SKM-1 (cell line): ENCODE measurements around the gene TTYH2.

Experiments used
- DNase-seq: peaks from one replicate; lab custom pipeline; 2025; ENCODE audit not compliant: unreplicated experiment; lab: John Stamatoyannopoulos, UW

TTYH2 gene

DNA sequence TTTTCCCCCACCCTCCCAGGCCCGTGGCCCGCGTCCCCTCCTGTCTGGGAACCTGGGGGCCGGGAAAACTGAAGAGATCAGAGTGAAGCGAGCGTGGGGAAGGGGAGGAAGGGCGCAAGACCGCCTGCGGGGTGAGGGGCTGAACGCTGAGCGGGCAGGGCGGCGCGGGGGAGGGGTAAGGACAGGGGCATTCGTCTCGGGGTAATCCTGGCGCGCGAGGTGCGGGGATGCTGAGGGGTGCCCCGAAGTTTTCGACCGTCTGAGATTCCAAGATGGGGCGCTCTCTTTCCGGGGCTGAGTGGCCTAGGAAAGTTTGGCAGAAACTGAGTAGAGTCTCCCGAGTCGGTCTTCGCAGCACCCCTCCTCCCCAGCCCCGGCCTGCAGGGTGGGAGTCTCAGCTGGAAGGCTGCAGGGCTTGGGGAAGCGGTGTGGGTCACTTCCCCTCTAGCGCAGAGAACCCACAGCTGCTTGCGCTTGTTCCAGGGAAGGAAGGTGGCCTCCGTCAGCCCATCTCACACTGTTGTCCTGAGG lies 555 bp downstream of the TTYH2 start:
- DNase-seq = no peak

GRCh38 chr17:74214484-74215341 lies 1.3 kb downstream of the TTYH2 start:
- DNase-seq = no peak

- DNase-seq = no peak
Observed at GRCh38 chr17:74215342-74215727, 2.0 kb downstream of the TTYH2 start.

- no peak for DNase-seq
Observed at GRCh38 chr17:74216505-74216904, 3.1 kb downstream of the TTYH2 start.

DNA sequence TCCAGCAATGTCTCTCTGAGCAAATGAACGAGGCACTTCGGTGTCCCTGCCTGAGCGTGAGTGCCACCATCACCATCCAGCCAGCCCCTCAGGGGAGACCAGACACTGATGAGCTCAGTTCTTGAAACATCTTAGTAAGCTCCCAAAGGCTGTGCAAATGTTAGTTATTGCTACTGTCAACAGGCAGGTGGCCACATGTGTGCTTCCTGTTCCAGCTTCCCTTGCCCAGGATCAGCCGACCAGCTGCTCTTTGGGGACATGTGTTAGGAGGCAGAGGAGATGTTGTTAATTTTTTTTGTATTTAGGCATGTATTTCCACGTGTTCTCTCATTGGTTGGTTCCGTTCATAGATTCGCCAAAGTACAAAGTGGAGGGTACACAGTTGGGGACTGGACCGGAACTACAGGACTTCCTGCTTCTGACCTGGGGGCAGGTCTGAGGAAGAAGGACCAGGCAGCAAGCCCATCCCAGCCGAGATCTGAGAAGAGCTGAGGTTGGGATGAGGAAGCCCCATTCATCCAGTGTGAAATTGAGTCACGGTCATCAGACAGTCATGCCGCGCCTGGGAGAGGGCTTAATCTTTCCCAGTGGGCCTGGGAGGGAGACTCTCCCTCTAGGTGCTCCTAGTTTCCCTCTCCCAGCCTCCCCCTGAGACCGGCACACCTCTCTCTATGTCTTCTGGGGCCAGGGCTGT lies 3.8 kb downstream of the TTYH2 start:
- no peak for DNase-seq

DNA sequence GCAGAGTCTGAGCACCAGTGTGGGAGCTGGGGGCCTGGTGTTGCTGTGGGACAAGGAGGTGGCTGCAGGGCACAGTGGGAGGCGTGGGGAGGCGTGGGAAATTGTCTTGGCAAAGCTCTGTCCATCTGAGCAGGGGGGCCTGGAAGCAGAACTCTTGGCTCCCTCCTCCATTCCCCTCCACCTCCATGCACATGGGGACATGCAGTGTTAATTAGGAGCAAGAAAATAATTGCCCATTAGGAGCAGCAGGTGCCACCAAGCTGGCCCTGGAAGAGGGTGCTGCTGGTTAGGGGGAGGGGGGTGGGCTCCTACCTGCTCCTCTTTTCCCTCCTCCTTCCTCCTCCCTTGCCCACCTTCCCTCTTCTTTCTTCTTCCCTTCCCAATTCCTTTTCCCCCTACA lies 4.5 kb downstream of the TTYH2 start:
- DNase-seq = no peak

DNA sequence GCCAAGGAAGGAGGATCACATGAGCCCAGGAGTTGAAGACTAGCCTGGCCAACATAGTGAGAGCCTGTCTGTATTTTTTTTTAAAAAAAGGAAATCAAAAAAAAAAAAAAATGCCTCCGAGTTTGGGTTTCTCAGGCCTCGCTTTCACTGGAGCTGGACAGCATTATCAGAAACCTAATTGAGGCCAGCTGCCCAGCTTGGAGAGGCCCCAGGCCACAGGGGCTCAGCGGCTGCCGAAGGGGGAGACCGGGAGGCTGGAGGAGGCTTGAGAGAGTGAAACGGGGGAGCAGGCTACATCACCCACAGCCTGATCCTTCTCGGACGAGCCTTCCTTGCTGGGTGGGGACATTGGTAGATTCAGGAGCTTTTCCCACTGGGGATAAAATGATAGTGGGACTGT lies 5.1 kb downstream of the TTYH2 start:
- DNase-seq = no peak

DNA sequence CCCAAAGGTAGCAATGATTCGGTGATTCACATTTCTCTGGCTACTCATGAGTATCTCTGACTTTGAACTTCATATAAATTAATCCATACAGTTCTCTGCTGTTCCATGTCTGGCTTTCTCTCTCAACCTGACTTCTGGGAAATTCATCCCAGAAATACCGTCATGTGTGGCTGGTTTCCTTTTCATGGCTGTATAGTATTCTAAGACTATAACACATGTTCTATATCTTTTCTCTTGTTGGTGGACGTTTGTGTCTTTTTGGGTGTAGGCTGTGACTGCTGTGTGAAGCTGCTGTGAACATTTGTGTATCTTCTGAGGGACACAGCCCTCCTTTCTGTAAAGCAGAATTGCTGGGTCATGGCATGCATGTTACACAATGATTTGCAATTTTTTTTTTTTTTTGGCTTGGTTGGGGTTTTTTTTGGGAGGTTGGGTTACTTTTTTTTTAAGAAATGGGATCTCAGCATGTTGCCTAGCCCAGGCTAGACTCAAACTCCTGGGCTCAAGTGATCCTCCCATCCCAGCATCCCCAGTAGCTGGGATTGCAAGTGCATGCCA lies 6.3 kb downstream of the TTYH2 start:
- DNase-seq = no peak

- no peak for DNase-seq
Observed at GRCh38 chr17:74220219-74220618, 6.8 kb downstream of the TTYH2 start.

DNA sequence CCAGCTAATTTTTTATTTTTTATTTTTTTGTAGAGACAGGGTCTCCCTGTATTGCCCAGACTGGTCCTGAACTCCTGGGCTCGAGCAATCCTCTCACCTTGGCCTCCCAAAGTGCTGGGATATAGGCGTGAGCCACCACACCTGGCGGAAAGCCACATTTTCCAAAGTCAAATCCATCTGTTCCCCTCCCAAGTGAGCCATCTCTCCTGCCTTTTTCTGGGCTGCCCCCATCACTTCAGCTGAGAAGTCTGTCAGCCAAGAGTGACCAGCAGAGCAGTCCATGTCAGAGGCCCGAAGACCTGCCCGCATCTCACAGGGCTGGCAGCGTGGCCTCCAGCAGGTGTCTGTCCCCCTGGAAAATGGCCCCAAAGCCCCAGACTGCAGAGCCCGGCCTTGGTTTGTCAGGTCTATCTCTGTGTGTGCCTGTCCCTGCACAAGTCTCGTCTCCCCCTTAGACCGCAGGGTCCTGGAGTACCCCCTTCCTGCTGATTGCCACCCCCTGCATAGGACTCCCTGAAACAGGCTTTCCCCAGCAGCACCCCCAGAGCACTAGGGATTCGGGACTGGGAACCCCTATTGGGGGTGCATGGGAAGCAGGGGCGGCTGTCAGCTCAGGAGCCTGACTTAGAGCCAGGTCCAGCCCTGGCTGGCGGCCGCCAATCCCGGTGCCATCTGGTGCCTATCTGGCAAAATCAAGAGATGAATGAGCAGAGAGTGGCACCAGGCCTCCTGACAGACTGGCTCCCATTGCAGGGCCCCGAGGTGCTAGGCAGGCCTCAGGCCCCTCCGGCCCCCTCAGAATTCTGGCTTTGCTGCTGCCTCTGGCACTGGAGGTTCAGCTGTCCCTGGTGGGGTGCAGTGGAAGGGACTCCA lies 7.8 kb downstream of the TTYH2 start:
- DNase-seq = no peak

GRCh38 chr17:74222399-74222798 lies 9.0 kb downstream of the TTYH2 start:
- DNase-seq = no peak

- no peak for DNase-seq
Observed at GRCh38 chr17:74223901-74224300, 10.5 kb downstream of the TTYH2 start.

- no peak for DNase-seq
Observed at GRCh38 chr17:74224959-74225725, 11.8 kb downstream of the TTYH2 start.

DNA sequence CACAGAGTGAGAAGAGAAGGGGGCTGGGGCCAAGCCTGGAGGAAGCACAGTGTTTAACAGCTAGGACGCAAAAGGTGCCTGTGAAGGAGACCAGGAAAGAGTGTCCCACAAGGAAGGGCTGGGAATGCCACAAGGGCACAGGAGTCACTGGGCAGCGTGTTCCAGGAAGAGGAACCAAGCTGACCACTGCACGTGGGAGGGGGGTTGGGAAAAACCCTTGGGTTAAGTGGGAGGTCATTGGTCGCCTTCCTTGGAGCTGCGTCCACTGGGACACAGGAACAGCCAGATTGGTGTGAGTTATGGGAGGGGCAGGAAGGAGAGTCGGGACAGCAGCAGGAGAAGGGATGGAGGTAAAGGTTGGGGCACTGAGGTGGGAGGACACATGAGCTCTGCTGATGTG lies 12.9 kb downstream of the TTYH2 start:
- DNase-seq = no peak

- no peak for DNase-seq
Observed at GRCh38 chr17:74227271-74228080, 14.1 kb downstream of the TTYH2 start.

GRCh38 chr17:74228306-74228978 lies 15.1 kb downstream of the TTYH2 start:
- no peak for DNase-seq

GRCh38 chr17:74230896-74231295 lies 17.5 kb downstream of the TTYH2 start:
- no peak for DNase-seq

DNA sequence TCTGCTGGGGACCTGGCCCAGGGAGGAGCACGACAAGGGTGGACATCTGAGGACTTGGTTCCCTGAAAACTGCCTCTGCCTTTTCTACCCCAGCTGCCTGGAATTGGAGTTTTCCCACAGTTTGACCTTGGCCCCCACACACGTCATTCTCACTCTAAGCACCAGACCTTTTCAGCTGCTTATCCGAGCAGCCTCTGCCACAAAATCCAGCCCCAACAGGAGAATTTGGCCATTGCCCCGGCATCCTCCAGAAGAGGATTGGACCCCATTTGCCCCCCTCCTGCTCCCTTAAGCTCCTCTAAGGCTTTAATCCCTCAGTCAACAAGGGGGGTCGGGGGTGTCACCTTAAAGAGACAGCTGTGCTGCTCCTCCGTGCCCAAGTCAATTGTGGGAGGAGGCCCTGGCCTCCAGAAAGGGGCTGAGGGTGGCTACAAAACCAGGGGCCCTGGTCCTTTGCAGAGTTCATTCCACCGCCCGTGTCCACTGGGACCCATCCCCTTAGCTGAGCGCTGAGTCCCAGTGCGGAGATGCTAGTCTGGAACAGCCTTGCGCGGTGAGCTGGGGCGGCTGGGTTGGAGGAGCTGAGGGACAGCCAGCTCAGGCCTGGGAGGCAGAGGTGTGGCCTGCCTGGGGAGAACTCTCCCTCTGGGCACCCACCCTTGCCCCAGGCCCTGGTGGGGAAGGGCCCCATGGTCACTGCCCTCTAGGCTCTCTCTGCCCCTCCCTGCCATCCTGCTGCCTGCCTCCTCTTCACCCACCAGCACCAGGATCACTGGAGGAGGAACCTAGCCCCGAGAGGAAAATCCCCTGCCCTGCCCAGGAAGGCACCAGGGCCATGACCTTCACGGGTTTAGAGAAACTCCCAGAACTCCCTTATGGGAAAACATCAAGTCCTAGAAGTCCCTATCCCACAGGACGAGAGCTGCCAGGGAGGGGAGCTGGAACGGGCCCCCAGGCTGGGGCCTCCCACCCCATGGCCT lies 18.8 kb downstream of the TTYH2 start:
- DNase-seq = no peak
